ENCODE results near the gene NXPH1. TPM values are rescaled to one million over a fixed set of nuclear protein-coding genes. Genes with fewer than 3 reads are reported as not detected.

Gene NXPH1
- total and polyA plus RNA-seq, 2 donors (not counting 1 experiment from before 2014, with no cell fraction given) = not detected

- Histone ChIP-seq H4K20me1 (ENCODE audit: control insufficient read depth, insufficient read depth, low read length, poor library complexity, severe bottlenecking) (no peaks in the 10 kb centered on the region), H3K4me3 (ENCODE audit: control extremely low read depth in 1 of 5, extremely low read depth in 1 of 5, insufficient read depth in 1 of 5, low read depth in 2 of 5, low read length in 4 of 5) (no peak overlapping the region), H3K4me2 (replicated peaks; ENCODE audit: low read depth, low read length, poor library complexity, severe bottlenecking) (no peak overlapping the region), H2AFZ (ENCODE audit: insufficient read depth, low read depth, low read length, poor library complexity, severe bottlenecking) (no peak overlapping the region), H3K9ac (ENCODE audit: low read length) (no peak overlapping the region), H3K9me3 (ENCODE audit: control extremely low read depth in 1 of 3, control insufficient read depth in 2 of 3, insufficient read depth in 1 of 3, low read length in 2 of 3) (peaks cover 0 to 3% (median 0%) of the 10 kb centered on the region in 3 donors), H3K79me2 (ENCODE audit: control insufficient read depth, insufficient read depth, low read length) (no peaks in the 10 kb centered on the region), H3K4me1 (ENCODE audit: control insufficient read depth in 2 of 2, insufficient read depth in 2 of 2, low read length in 2 of 2) (no peaks in the 10 kb centered on the region), H3K27ac (ENCODE audit: low read length in 2 of 2) (no peak overlapping the region), H3K27me3 (replicated peaks in 1 of 4; ENCODE audit: control extremely low read depth in 1 of 4, control insufficient read depth in 3 of 4, insufficient read depth in 4 of 4, low read length in 3 of 4) (no peaks in the 10 kb centered on the region), H3K36me3 (replicated peaks in 1 of 2; ENCODE audit: control extremely low read depth in 1 of 2, control insufficient read depth in 1 of 2, extremely low read depth in 1 of 2, insufficient read depth in 2 of 2, low read length in 1 of 2) (no peaks in the 10 kb centered on the region)
- TF ChIP-seq CTCF (IDR thresholded peaks at IDR 0.05) = no peak
- no peak for TF ChIP-seq EZH2 (IDR thresholded peaks at IDR 0.05; ENCODE audit: borderline replicate concordance, insufficient read depth, low read depth, low read length, poor library complexity, severe bottlenecking)
- WGBS (ENCODE audit: insufficient coverage) = 94% methylated on average over 6 of the region's 7 CpGs
- Mint-ChIP-seq H3K4me1 (no peaks in the 10 kb centered on the region), H3K9me3 (ENCODE audit: insufficient read depth) (no peaks in the 10 kb centered on the region), H3K27ac (no peak overlapping the region), H3K27me3 (no peaks in the 10 kb centered on the region), H3K4me3 (no peak overlapping the region)
- intact Hi-C loops (cut with micrococcal nuclease) = no loop called here
- DNase-seq (no peak), ATAC-seq (ENCODE audit: low read depth) (no peak)
- POLR2A ChIA-PET = no interaction called here
- CTCF ChIA-PET = no interaction called here
Measured at GRCh38 chr7:8628656-8629055, 195.2 kb downstream of the NXPH1 start.

GRCh38 chr7:8629504-8629903 is 196.1 kb downstream of the NXPH1 start:
- H3K27ac Mint-ChIP-seq = no peak overlapping the region
- TF ChIP-seq EZH2 (IDR thresholded peaks at IDR 0.05; ENCODE audit: borderline replicate concordance, insufficient read depth, low read depth, low read length, poor library complexity, severe bottlenecking) (no peak), CTCF (IDR thresholded peaks at IDR 0.05) (no peak)
- no CpG with 5 or more reads among the region's 3 CpGs for WGBS (ENCODE audit: insufficient coverage)
- no peak overlapping the region for H3K4me2 ChIP-seq (replicated peaks; ENCODE audit: low read depth, low read length, poor library complexity, severe bottlenecking)
- ATAC-seq (ENCODE audit: low read depth) (no peak), DNase-seq (no peak)
- no peaks in the 10 kb centered on the region for H3K4me1 ChIP-seq (ENCODE audit: control insufficient read depth in 2 of 2, insufficient read depth in 2 of 2, low read length in 2 of 2)
- no peaks in the 10 kb centered on the region for H3K9me3 Mint-ChIP-seq (ENCODE audit: insufficient read depth)
- H3K4me1 Mint-ChIP-seq = no peaks in the 10 kb centered on the region
- no peaks in the 10 kb centered on the region for H3K36me3 ChIP-seq (replicated peaks in 1 of 2; ENCODE audit: control extremely low read depth in 1 of 2, control insufficient read depth in 1 of 2, extremely low read depth in 1 of 2, insufficient read depth in 2 of 2, low read length in 1 of 2)
- intact Hi-C loops (cut with micrococcal nuclease) = no loop called here
- CTCF ChIA-PET = no interaction called here
- POLR2A ChIA-PET = no interaction called here
- H3K27me3 Mint-ChIP-seq = no peaks in the 10 kb centered on the region
- no peak overlapping the region for H3K4me3 Mint-ChIP-seq
- H3K27me3 ChIP-seq (replicated peaks in 1 of 4; ENCODE audit: control extremely low read depth in 1 of 4, control insufficient read depth in 3 of 4, insufficient read depth in 4 of 4, low read length in 3 of 4) = no peaks in the 10 kb centered on the region
- H3K4me3 ChIP-seq (ENCODE audit: control extremely low read depth in 1 of 5, extremely low read depth in 1 of 5, insufficient read depth in 1 of 5, low read depth in 2 of 5, low read length in 4 of 5) = no peak overlapping the region
- H3K27ac ChIP-seq (ENCODE audit: low read length in 2 of 2) = no peak overlapping the region
- H3K9me3 ChIP-seq (ENCODE audit: control extremely low read depth in 1 of 3, control insufficient read depth in 2 of 3, insufficient read depth in 1 of 3, low read length in 2 of 3) = peaks cover 0 to 3% (median 0%) of the 10 kb centered on the region in 3 donors
- H4K20me1 ChIP-seq (ENCODE audit: control insufficient read depth, insufficient read depth, low read length, poor library complexity, severe bottlenecking) = no peaks in the 10 kb centered on the region
- H3K9ac ChIP-seq (ENCODE audit: low read length) = no peak overlapping the region
- H3K79me2 ChIP-seq (ENCODE audit: control insufficient read depth, insufficient read depth, low read length) = no peaks in the 10 kb centered on the region
- no peak overlapping the region for H2AFZ ChIP-seq (ENCODE audit: insufficient read depth, low read depth, low read length, poor library complexity, severe bottlenecking)

Measured in B cell (primary cell).